ENCODE measurements around the gene SETD1A. TPM values are rescaled to one million over a fixed set of nuclear protein-coding genes. Genes with fewer than 3 reads are reported as not detected.

SETD1A gene
- total RNA-seq, 2 donors from 2014 or later = 3.8 to 8.6 TPM

GRCh38 chr16:30961384-30961783, 3.8 kb downstream of the SETD1A start:
- H3K9me3 ChIP-seq = no peaks in the 10 kb centered on the region
- no peak overlapping the region for H3K4me3 ChIP-seq
- peaks cover 76% of the 10 kb centered on the region for H3K36me3 ChIP-seq
- H3K4me1 ChIP-seq = peaks cover 0 to 18% of the 10 kb centered on the region in 2 donors
- no peaks in the 10 kb centered on the region for H3K27me3 ChIP-seq
- no peak for TF ChIP-seq CTCF (IDR thresholded peaks at IDR 0.05)
- no peak overlapping the region for H3K27ac ChIP-seq
- DNase-seq (ENCODE audit: low spot score) = no peak

GRCh38 chr16:30963925-30964511, 6.5 kb downstream of the SETD1A start:
- Histone ChIP-seq H3K4me1 (peaks cover 0 to 4% of the 10 kb centered on the region in 2 donors), H3K27me3 (no peaks in the 10 kb centered on the region), H3K27ac (no peak overlapping the region), H3K9me3 (no peaks in the 10 kb centered on the region), H3K36me3 (peaks cover 100% of the 10 kb centered on the region), H3K4me3 (no peak overlapping the region)
- no peak for TF ChIP-seq CTCF (IDR thresholded peaks at IDR 0.05)
- no peak for DNase-seq (ENCODE audit: low spot score)

- no peaks in the 10 kb centered on the region for H3K27me3 ChIP-seq
- H3K9me3 ChIP-seq = no peaks in the 10 kb centered on the region
- no peak overlapping the region for H3K27ac ChIP-seq
- peaks cover 100% of the 10 kb centered on the region for H3K36me3 ChIP-seq
- H3K4me1 ChIP-seq = no peaks in the 10 kb centered on the region
- no peak overlapping the region for H3K4me3 ChIP-seq
- DNase-seq (ENCODE audit: low spot score) = no peak
- TF ChIP-seq CTCF (IDR thresholded peaks at IDR 0.05) = no peak
Observed at GRCh38 chr16:30964574-30965226, 7.1 kb downstream of the SETD1A start.

GRCh38 chr16:30965436-30965835, 7.9 kb downstream of the SETD1A start:
- no peaks in the 10 kb centered on the region for H3K9me3 ChIP-seq
- H3K4me3 ChIP-seq = no peak overlapping the region
- TF ChIP-seq CTCF (IDR thresholded peaks at IDR 0.05) = no peak
- no peak for DNase-seq (ENCODE audit: low spot score)
- H3K27me3 ChIP-seq = no peaks in the 10 kb centered on the region
- no peaks in the 10 kb centered on the region for H3K4me1 ChIP-seq
- H3K27ac ChIP-seq = no peak overlapping the region
- H3K36me3 ChIP-seq = peaks cover 99% of the 10 kb centered on the region

- no peaks in the 10 kb centered on the region for H3K4me1 ChIP-seq
- peaks cover 99% of the 10 kb centered on the region for H3K36me3 ChIP-seq
- no peak for DNase-seq (ENCODE audit: low spot score)
- no peaks in the 10 kb centered on the region for H3K27me3 ChIP-seq
- no peak for TF ChIP-seq CTCF (IDR thresholded peaks at IDR 0.05)
- H3K9me3 ChIP-seq = no peaks in the 10 kb centered on the region
- no peak overlapping the region for H3K4me3 ChIP-seq
- H3K27ac ChIP-seq = no peak overlapping the region
Observed at GRCh38 chr16:30966033-30966619, 8.6 kb downstream of the SETD1A start.

Measured in right atrium auricular region (tissue), 2 donors.